HG03575 (cell line): ENCODE measurements around the gene LSG1.
"Not testable (repeated sequence)": the region's sequence is repeated elsewhere in the genome, so short reads cannot be mapped to it uniquely, and the experiment has no call there.

ENCODE experiments used
- ATAC-seq: cut with Tn5 transposase; IDR thresholded peaks from one replicate; pipeline ENCODE4 v1.9.1; 2021; ENCODE audit not compliant: unreplicated experiment, insufficient number of reproducible peaks, low FRiP score; ENCODE audit errors: extremely low read depth

LSG1 gene

DNA sequence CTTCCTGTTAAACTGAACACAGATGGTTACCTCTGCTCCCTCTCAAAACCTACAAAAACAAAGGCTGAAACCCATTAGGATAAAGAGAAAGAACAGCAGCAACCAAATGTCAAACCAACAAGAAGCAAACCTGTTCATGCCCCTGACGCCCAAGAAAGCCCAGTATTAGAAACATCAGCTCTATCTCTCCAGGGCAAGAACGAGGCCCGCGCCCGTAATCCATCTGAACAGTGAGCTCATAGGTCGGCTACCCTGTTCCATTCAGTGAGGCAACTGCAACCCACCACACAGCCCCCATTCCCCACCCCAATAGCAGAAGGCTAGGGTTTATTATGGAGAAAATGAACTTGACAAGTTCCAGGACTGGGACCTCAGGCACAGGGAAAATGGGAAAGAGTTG, 10.0 kb downstream of the LSG1 start:
- ATAC-seq, result no peak

DNA sequence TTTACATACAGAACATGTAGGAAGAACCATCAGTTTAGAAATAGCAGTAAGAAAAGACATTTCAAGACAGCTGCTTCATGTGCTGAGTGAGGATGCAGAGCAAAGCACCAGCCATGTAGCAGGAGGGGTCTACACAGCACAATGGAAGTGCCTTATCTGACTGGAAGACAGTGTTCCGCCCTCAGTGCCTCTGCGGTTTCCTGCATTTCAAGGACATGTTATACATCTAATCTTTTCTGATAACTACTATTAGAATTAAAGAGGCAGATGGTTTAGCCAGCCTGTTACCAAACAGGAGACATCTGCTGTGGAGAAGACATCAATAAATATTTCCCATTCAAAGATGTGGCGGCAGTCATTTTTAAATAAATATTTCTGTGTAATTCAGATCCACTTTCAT, 10.6 kb downstream of the LSG1 start:
- ATAC-seq, result no peak

DNA sequence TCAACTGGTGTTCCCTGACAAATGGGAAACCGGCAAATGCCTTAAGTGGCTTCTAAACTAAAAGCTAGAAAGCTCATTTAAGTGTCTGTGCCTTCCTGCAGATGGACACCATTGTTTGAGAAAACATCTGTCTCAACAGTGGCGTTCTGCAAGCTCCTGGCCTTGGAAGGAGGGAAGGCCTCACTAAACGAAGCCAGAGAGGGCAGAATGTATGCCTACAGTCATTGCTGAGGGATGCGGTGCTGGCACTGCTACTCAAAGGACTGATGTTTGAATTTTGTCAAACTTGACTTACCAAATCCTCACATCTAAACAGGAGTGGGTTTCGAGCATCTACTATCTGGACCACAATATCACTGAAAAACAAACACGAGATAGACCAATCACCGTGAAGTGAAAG, 12.2 kb downstream of the LSG1 start:
- ATAC-seq, result no peak

- ATAC-seq, result no peak
Observed at GRCh38 chr3:194658477-194659242, 13.3 kb downstream of the LSG1 start.

GRCh38 chr3:194657439-194657838, 14.6 kb downstream of the LSG1 start:
- ATAC-seq, result no peak

DNA sequence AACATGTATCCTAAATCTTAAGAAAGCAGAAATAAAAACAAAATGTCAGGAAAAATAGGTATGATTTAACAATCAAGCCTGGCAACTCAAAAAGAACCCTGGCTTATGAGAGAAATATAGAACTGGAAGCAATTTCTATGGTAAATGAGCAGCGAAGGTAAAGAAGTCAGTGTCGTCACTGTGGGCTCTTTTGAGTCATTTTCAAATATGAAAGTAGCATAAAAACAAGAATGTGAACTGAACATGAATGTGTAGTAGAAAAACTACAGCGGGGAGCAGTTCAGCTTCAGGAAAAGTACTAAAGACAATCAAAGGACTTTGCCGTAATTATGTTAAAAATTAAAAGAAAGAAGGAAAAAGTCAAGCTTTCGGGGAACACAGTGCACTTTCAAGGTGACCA, 17.5 kb downstream of the LSG1 start:
- no peak for ATAC-seq

GRCh38 chr3:194647747-194648146, 24.2 kb downstream of the LSG1 start:
- ATAC-seq, result no peak

DNA sequence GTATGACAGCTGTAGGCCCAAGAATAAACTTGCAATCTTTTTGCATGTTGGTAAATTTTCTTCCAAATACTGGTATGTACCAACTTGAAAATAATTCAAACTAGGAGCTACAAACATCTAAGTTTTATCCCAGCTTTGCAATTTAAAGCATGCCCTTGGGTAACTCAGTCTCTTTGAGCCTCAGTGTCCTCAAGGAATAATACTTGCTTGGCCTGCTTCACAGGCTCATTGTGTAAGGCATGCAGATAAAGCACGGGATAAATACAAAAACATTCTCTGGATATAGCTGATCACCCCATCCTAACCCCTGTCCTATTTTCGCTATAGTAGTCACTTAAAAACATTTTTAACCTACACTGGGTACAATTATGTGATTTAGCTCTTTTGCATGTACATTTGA, 29.2 kb downstream of the LSG1 start:
- ATAC-seq, result no peak

GRCh38 chr3:194640829-194641228, 31.2 kb downstream of the LSG1 start:
- no peak for ATAC-seq

DNA sequence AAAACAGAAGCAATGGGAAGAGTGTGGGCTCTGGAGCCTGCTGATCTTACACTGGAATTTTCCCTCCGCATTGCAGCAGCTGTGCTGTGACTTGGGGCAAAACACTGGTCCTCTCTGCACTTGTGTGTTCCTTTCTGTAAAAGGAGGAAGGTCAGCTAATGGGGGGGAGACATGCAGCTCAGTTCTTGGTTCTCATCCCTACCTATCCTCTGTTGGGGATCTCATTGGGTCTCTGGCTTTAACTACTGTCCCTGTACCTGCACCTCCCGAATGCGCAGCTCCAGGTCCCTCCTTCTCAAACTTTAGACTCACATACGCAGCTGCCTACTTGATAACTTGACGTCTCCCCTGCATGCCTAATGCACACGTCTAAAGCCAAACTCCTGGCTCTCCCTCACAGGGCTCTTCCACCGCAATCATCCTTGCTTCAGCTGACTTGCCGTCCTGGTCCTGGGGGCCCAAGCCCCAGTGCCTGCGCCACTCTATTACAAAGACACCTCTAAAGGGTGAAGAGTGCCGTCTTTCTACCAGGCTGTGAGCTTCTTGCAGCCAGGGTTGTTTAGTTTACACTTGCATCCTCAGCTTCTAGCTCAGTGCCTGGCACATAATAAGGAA, 32.9 kb downstream of the LSG1 start:
- no peak for ATAC-seq

DNA sequence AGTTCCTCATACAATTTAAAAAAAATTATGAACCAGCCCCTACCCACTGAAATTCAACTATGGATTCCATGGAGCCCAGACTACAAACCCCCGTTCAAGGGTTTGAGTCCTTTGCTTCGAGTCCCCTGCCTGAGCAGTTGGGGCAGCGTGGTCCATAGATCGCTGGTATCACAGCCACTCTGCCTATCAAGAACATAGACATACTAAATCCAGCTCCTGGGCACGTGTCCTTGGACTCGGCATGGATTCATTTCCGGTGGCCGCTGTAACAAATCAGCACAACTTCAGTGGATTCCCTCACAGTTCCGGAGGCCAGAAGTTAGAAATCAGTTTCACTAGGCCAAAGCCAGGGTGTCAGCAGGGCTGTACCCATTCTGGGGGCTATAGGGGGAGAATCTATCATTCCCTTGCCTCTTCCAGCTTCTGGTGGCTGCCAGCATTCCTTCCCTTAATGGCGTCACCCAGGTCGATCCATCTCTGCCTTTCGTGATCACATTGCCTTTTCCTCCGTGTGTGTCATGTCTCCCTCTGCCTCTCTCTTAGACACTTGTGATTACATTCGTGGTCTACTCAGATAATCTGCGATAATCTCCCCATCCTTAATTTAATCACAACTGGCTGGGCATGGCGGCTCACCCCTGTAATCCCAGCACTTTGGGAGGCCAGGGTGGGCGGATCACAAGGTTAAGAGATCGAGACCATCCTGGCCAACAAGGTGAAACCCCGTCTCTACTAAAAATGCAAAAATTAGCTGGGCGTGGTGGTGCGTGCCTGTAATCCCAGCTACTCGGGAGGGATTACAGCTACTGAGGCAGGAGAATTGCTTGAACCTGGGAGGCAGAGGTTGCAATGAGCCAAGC, 34.2 kb downstream of the LSG1 start:
- no peak for ATAC-seq

DNA sequence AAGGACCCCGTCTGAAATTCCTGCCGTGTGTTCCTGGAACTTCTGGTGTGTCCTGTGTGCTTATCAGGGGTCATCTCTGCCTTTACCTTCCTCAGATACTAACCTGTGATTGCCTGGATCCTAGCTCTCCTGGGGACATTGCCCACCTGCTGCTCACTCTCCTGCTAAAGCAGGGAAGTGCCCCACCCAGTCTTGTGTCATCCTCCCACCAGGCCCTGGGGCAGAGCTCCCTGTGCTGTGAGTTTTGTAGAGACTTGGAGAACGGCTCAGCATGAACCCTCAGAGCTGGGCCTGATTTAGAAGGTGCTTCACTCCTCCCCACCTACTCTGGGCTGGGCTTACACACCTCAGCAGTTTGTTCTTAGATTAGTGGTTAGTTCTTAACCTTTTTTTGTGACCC, 34.9 kb downstream of the LSG1 start:
- no peak for ATAC-seq

DNA sequence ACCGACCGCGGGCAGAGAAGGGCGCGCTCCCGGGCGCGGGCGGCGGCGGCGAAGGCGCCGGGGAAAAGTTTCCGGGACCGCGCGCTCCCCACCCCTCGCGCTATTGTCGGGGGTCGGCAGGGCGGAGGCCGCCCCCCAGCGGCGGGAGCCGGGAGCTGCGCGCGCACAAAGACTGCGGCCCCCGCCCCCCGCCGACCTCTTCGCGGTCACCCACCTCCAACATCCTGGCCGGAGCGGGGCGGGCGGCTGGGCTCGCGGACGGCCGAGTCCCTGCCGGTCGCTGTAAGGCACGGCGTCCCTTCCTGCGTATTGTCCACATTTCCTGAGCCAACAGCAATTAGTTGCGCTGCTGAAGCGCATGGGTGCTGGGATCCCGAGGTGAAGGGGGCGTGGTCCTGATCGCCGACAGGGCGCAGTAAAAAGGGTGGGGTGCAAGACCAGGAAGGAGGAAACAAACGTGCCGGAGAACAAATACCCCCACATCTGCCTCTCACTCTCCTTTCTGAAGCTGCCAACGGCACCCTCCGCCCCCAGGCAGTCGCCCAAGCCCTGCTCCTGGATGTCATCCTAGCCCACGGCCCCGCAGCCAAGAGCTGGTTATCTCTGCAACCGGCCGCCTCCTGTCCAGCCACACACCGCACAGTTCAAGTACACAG, 38.5 kb downstream of the LSG1 start, which contains the start of gene TMEM44:
Gene TMEM44, minus strand, starts transcription at position 71 of the 656 bp plus-strand sequence. CDS start 204 bp downstream, outside the sequence.
- ATAC-seq, result no peak

DNA sequence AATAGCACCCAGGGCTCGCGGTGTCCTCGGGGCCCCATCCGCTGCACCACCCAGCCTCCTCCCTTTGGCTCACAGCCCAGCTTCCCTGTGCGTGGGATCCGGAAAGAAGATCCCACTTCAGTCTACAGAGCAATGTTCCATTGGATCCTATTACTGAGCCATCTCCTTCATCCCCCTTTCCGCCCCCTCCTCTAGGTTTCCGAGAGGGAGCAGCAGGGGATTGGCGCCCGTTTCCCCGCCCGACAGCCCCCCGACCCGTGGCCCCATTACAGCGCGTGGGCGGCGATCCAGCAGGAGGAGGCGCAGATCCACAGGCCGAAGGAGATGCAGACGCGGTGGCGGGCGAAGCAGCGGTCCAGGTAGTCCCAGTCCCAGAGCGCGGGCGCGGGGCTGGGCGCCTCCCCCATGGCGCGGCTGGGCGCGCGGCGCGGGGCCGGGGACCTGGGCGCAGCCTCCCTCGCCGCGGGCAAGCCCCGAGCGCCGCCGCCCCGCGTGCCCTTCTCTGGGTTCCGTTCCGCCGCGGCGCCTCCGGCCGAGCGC, 39.1 kb downstream of the LSG1 start:
- no peak for ATAC-seq

- ATAC-seq, result no peak
Observed at GRCh38 chr3:194632226-194632808, 39.7 kb downstream of the LSG1 start.

DNA sequence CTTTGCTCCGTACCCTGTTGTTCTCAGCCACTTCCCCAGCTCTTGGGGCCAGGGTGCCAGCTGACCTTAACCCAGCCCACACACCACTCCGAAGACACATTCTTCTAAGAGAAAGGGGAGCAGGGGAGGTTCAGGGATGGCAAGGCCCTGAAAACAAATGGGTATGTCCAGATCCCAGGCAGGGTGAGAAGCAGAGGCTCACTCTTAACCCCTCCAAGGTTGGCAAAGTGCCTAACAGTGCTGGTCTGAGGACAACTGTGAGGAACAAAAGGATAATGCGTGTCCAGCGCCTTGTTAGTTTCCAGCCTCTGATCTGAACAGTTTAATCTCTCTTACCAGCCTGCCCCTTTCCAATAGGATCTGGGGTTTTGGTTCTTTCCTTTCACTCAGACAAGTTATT, 40.3 kb downstream of the LSG1 start:
- ATAC-seq, result no peak

GRCh38 chr3:194630681-194631080, 41.3 kb downstream of the LSG1 start:
- ATAC-seq, result not testable (repeated sequence)

DNA sequence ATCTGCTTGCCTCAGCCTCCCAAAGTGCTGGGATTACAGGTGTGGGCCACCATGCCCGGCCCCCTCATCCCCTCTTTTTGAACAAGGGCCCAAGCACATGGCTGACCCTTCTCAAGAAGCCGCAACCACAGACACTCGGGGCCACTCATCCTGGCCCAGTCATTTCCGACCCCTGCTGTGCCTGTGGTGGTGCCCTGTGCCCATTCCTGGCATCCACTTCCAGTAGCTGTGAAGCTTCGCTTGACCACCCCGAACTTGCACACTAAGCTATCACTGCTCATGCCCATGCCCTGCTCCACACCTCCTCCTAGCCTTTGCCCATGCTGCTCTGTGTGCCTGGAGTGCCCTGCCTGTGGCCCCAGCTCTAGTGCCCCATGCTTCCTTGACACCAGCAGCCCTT, 47.0 kb downstream of the LSG1 start:
- ATAC-seq, result no peak
